WERI-Rb-1 (cell line): ENCODE data around the gene CYP19A1.

Experiments used
- DNase-seq: peaks from one replicate; pipeline ENCODE4 v3.0.0-alpha.2; 2020
- H3K27ac ChIP-seq: fragments of 250-450 bp; sonication (Bioruptor Pico); 2 replicates; pipeline ENCODE4 v1.5.1; 2020; ENCODE audit warnings: mild to moderate bottlenecking, moderate library complexity
- H3K27me3 ChIP-seq: fragments of 250-450 bp; sonication (Bioruptor Pico); 2 replicates; pipeline ENCODE4 v1.5.1; 2021; ENCODE audit warnings: mild to moderate bottlenecking, low read depth, moderate library complexity; ENCODE audit not compliant: insufficient read depth, severe bottlenecking
- H3K36me3 ChIP-seq: fragments of 250-450 bp; sonication (Bioruptor Pico); 2 replicates; pipeline ENCODE4 v1.5.1; 2020; ENCODE audit warnings: mild to moderate bottlenecking, moderate library complexity
- H3K4me3 ChIP-seq: 2 replicates; pipeline ENCODE4 v1.5.1; 2011; ENCODE audit warnings: low read depth, mild to moderate bottlenecking, control low read depth, low read length
- H3K9me3 ChIP-seq: fragments of 250-450 bp; sonication (Bioruptor Pico); 2 replicates; pipeline ENCODE4 v1.5.1; 2021; ENCODE audit warnings: mild to moderate bottlenecking, moderate library complexity; ENCODE audit not compliant: severe bottlenecking
- TF ChIP-seq, protein P1 (sequence below): IDR thresholded peaks from 2 replicates; pipeline ENCODE4 v1.5.1; 2011; ENCODE audit warnings: low read depth, mild to moderate bottlenecking, control low read depth, inconsistent platforms, low read length

Gene CYP19A1

GRCh38 chr15:51181905-51182304 is 156.5 kb downstream of the CYP19A1 start:
- DNase-seq = no peak
- TF ChIP-seq, protein P1, sequence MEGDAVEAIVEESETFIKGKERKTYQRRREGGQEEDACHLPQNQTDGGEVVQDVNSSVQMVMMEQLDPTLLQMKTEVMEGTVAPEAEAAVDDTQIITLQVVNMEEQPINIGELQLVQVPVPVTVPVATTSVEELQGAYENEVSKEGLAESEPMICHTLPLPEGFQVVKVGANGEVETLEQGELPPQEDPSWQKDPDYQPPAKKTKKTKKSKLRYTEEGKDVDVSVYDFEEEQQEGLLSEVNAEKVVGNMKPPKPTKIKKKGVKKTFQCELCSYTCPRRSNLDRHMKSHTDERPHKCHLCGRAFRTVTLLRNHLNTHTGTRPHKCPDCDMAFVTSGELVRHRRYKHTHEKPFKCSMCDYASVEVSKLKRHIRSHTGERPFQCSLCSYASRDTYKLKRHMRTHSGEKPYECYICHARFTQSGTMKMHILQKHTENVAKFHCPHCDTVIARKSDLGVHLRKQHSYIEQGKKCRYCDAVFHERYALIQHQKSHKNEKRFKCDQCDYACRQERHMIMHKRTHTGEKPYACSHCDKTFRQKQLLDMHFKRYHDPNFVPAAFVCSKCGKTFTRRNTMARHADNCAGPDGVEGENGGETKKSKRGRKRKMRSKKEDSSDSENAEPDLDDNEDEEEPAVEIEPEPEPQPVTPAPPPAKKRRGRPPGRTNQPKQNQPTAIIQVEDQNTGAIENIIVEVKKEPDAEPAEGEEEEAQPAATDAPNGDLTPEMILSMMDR = no peak
- Histone ChIP-seq H3K9me3 (no peaks in the 10 kb centered on the region), H3K27ac (no peak overlapping the region), H3K36me3 (no peaks in the 10 kb centered on the region), H3K4me3 (no peak overlapping the region), H3K27me3 (no peaks in the 10 kb centered on the region)

- Histone ChIP-seq H3K9me3 (no peaks in the 10 kb centered on the region), H3K27ac (no peak overlapping the region), H3K36me3 (no peaks in the 10 kb centered on the region), H3K4me3 (no peak overlapping the region), H3K27me3 (no peaks in the 10 kb centered on the region)
- no peak for DNase-seq
- TF ChIP-seq, protein P1 = no peak
Measured at GRCh38 chr15:51181221-51181620, 157.2 kb downstream of the CYP19A1 start.

- H3K4me3 ChIP-seq = no peak overlapping the region
- H3K9me3 ChIP-seq = no peaks in the 10 kb centered on the region
- TF ChIP-seq, protein P1 = no peak
- no peaks in the 10 kb centered on the region for H3K36me3 ChIP-seq
- DNase-seq = no peak
- no peak overlapping the region for H3K27ac ChIP-seq
- H3K27me3 ChIP-seq = no peaks in the 10 kb centered on the region
Measured at GRCh38 chr15:51180534-51180933, 157.9 kb downstream of the CYP19A1 start.

DNA sequence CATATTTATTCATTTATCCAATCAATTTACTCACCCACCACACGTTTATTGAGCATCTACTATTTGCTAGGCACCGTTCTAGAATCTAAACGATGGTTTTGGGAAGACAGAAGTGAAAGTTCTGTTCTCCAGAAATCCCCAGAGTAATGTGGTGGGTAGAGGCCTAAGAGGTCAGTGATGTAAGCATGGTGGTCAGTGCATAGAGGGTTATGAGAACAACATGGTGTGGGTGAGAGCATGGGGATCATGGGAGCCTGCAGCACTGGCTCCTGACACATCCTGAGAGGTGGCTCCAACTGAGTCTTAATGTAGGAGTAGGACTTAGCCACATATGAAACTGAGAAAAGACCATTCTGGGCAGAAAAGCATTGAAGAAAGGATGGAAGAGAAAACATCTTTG is 158.4 kb downstream of the CYP19A1 start:
- H3K4me3 ChIP-seq = no peak overlapping the region
- H3K36me3 ChIP-seq = no peaks in the 10 kb centered on the region
- no peaks in the 10 kb centered on the region for H3K27me3 ChIP-seq
- H3K9me3 ChIP-seq = no peaks in the 10 kb centered on the region
- TF ChIP-seq, protein P1 = no peak
- H3K27ac ChIP-seq = no peak overlapping the region
- DNase-seq = no peak

- DNase-seq = no peak
- Histone ChIP-seq H3K27me3 (no peaks in the 10 kb centered on the region), H3K4me3 (no peak overlapping the region), H3K27ac (no peak overlapping the region), H3K36me3 (no peaks in the 10 kb centered on the region), H3K9me3 (no peaks in the 10 kb centered on the region)
- TF ChIP-seq, protein P1 = no peak
Measured at GRCh38 chr15:51172193-51172592, 166.2 kb downstream of the CYP19A1 start.

DNA sequence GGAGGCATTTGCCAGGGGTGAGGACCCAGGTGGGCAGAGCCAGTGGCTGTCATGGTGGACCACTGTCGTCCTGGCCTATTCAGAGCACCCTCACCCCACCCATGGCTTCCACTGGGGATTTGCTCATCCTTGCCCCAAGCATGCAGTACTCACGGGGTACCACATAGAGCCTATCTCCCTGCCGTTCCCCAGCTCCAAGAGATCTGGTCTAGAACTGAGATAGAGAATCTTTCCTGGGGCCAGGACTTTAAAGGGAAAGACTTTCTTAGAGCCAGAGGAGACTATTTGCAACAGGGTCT is 166.8 kb downstream of the CYP19A1 start:
- DNase-seq = no peak
- Histone ChIP-seq H3K36me3 (no peaks in the 10 kb centered on the region), H3K27me3 (no peaks in the 10 kb centered on the region), H3K4me3 (no peak overlapping the region), H3K27ac (no peak overlapping the region), H3K9me3 (no peaks in the 10 kb centered on the region)
- TF ChIP-seq, protein P1 = no peak
